Epithelial cell of proximal tubule (primary cell): ENCODE results near the gene XKRX. TPM values are rescaled to one million over a fixed set of nuclear protein-coding genes. Genes with fewer than 3 reads are reported as not detected.

Experiments used
- DNase-seq: peaks from one replicate; pipeline ENCODE4 v3.0.0-alpha.2; 2011; ENCODE audit warnings: low read depth
- H3K4me3 ChIP-seq: 2 replicates; pipeline ENCODE4 v1.5.1; 2011; ENCODE audit warnings: low read depth, mild to moderate bottlenecking, low read length
- CTCF ChIP-seq: conservative IDR thresholded peaks from 2 replicates; pipeline ENCODE4 v1.5.1; 2012; ENCODE audit warnings: low read depth, mild to moderate bottlenecking, low read length
- total RNA-seq: library from RNA; depleted of rRNA; stranded (reverse); fragments of >200 nt; gene quantifications from 2 replicates; pipeline ENCODE4 v1.2.3, GENCODE V29; 2015

Gene XKRX
- total RNA-seq, 1 donor from 2014 or later = not detected

GRCh38 chrX:100964362-100964761 lies 35.6 kb upstream of the XKRX start:
- no peak for DNase-seq
- no peak for TF ChIP-seq CTCF
- no peak overlapping the region for H3K4me3 ChIP-seq

GRCh38 chrX:100962811-100963210 lies 34.1 kb upstream of the XKRX start:
- no peak for TF ChIP-seq CTCF
- DNase-seq = no peak
- no peak overlapping the region for H3K4me3 ChIP-seq

GRCh38 chrX:100948557-100948956 lies 19.8 kb upstream of the XKRX start:
- TF ChIP-seq CTCF = no peak
- no peak overlapping the region for H3K4me3 ChIP-seq
- no peak for DNase-seq

GRCh38 chrX:100946299-100946927 lies 17.7 kb upstream of the XKRX start:
- H3K4me3 ChIP-seq = no peak overlapping the region
- DNase-seq = no peak
- no peak for TF ChIP-seq CTCF

GRCh38 chrX:100944601-100945000 lies 15.9 kb upstream of the XKRX start:
- no peak for DNase-seq
- no peak overlapping the region for H3K4me3 ChIP-seq
- TF ChIP-seq CTCF = no peak

GRCh38 chrX:100939333-100939732 lies 10.6 kb upstream of the XKRX start:
- DNase-seq = no peak
- H3K4me3 ChIP-seq = no peak overlapping the region
- TF ChIP-seq CTCF = no peak

- no peak for DNase-seq
- H3K4me3 ChIP-seq = no peak overlapping the region
- TF ChIP-seq CTCF = no peak
Measured at GRCh38 chrX:100935767-100936166, 7.0 kb upstream of the XKRX start.
